Measurements from ENCODE around the gene CC2D2B. TPM values are rescaled to one million over a fixed set of nuclear protein-coding genes. Genes with fewer than 3 reads are reported as not detected.
"Not testable (repeated sequence)": the region's sequence is repeated elsewhere in the genome, so short reads cannot be mapped to it uniquely, and the experiment has no call there.

CC2D2B gene, protein sequence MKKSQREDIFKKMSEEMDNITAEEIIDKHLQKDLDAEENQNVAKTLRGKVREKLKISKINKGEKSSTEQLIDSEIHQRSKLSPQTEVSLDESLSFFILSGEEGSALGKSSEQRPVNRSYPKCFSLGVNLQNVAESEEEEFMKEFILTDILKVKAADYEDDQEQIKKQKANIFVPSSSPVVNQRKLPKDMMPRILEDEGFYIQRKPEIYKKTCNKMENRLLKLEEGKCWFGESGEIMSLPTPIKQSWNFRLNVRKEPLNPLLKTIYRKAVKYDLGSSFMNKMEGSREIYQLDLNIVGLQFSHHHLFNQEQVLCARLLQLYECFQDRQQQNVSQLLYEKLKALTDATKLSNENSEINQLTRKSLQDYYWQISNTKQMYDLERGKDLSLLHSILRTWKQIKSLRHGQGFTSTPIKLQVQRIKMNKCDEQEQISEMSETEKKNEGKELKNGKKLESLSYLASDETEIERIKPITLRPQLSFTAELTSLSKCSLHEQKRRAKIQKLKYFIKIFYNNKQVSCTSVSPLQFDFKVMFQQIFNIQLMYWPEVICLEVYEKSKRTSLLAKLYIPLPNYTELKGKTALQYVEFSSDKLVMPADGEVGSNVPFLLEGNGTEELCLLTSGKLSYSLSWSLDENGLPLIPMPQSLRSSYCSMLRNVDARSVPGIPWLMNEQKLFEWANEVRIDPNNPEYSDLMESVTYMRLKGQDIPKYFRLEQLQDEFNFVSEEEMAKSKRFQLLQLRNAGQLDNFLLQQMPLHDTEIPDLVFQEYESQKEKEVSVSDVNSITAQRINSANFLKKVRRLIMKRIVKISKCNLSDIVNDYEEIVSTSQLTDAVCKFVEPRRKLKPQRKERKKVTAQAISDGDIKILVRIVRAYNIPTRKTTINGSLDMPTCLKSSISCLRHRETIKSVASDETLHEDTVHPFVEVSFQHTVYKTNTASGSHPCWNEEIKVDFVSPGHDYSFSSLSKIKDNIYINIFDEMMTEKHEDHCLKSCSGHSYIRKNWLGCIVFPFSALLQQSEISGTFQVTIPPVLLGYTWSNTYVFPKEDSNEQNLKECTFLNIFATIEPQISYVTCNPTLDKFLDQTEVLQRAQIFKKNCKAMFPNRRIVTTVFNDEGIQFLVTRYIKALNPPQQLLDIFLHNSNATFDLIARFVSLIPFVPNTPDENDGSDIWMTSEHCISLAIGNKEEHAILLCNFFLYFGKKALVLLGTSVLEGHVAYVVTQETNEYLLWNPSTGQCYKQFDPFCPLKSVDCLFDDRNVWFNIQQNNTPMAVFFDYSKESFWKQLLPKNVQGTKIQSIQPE (N-terminal part only)
- not detected in 2 replicates for total RNA-seq (2014; rRNA removed; shearing (Covaris generic))
- polyA plus RNA-seq (2015; cell fraction: cytosol; rRNA removed): 0.05 and 0.10 TPM in 2 replicates
- 0.73 TPM in 1 of 2 replicates, not detected in the other for polyA plus RNA-seq (2015; cell fraction: nucleus; rRNA removed)

- peak; percentile 82 for DNase-seq (ENCODE audit: low read depth)
These were observed at the start of gene CC2D2B for GRCh38 chr10:95907456-95908253. Gene CC2D2B (plus strand): TSS chr10:95907975. CDS start chr10:95911324, 3,349 bp downstream.

DNA sequence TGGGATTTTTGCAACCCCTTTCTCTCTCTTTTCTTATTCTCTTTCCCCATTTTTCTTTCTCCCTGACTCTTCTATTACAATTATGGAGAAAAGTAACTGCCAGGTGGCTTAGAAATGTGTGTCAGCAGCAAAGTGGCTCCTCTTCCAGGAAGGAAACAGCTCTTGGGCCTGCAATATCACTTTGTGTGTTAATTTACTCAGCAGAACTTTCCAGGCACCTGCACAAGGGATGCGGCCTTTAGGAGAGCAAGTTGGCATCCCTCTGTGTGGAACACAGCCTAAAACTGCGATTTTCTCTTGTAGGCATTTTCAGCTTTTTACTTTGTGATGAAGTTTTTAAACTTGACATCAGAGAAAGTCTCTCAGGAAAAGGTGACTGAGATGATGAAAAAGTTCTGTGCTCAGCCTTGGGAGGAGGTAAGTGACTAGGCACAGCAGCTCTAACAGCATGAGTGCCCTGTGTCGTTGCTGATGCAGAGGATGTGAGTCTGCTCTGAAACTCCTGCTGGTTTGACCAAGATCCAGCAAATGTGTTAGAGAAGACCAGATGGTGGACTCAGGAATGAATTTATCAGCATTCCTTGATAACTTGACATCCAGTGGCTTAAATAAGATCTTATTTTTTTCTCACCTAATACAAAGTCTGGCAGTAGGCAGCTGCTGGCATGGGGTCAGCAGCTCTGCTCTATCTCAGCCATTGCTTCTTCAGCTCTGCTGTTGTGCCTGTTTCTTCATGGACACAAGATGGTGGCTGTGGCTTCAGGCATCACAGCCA lies 47.4 kb upstream of the CC2D2B start:
- DNase-seq (ENCODE audit: low read depth): peak; percentile 20

DNA sequence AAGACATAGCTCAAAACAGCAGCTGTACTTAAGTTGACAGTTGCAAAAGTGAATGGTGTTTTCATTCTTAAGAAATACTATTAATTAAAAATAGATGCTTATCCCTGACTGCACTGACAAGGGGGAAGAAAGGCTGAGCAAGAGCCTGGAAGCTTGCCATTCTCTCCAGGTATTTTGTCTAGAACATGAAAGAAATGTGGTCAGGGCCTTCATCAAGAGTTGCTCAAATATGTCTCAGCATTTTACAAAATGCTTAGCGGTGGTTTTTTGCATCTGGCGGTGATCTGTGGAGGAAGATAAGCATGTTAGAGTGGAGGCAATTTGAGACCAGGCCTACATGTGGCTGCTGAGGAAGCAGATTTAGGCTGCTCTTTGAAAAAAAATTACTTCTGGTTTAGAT lies 46.4 kb upstream of the CC2D2B start:
- no peak for DNase-seq (ENCODE audit: low read depth)

GRCh38 chr10:95864906-95865813 lies 42.6 kb upstream of the CC2D2B start:
- DNase-seq (ENCODE audit: low read depth): peak; percentile 58

DNA sequence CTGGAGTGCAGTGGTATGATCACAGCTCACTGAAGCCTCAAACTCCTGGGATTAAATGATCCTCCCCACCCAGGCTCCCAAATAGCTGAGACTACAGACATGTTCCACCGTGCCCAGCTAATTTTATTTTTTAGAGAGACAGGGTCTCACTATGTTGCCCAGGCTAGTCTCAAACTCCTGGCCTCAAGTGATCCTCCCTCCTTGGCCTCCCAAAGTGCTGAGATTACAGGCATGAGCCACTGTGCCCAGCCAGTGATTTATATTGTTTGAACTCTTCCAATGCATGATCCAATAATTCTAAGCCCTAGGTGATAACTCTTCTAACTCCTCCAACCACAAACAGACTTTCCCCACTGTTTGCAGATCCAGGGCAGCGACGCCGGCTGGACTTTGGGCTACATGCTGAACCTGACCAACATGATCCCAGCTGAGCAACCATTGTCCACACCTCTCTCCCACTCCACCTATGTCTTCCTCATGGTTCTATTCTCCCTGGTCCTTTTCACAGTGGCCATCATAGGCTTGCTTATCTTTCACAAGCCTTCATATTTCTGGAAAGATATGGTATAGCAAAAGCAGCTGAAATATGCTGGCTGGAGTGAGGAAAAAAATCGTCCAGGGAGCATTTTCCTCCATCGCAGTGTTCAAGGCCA lies 41.8 kb upstream of the CC2D2B start:
- DNase-seq (ENCODE audit: low read depth): no peak

GRCh38 chr10:95866467-95866842 lies 41.3 kb upstream of the CC2D2B start:
- DNase-seq (ENCODE audit: low read depth): no peak

GRCh38 chr10:95867866-95868265 lies 39.9 kb upstream of the CC2D2B start:
- DNase-seq (ENCODE audit: low read depth): no peak

DNA sequence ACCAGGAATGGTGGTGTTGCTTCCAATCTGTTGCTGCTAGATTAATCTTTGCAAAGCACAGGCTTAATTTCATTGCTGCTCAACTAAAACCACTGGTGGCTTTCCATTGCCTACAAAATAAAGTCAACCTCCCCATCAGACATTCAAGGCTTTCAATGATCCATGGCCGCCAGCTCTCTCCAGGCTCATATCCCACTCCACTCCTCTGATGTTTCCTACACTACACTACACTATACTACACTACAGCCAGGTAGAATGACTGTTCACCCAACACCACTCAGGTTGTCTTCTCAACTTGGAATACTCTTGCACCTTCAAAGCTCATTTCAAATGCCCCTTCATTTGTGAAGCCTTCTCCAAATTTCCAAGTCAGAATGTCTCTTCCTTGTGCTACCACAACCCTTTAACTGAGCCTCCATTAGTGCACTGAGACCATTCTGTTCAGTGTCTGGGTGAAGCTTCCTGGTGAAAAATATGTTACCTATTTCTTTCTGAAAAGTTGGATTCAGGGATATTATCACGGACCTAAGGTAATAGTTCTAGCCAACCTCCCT lies 35.5 kb upstream of the CC2D2B start:
- DNase-seq (ENCODE audit: low read depth): no peak

DNA sequence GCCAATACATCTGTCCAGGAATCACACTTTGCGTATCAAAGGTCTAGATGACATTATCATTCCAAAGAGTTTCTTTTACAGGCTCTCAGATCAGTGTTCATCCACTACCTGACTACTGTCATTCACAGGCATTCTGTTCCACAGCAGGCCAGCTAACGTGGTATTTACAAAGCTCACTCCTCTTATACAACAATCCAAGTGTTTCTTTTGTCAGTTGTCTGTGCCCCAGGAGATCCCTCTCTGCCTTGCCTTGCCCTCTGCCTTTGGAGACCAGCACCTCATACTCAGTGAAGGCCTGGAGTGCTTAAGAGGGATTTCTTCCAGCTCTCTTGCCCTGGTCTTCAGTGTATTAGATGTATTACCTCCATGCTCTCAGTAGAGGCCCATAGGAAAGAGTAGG lies 34.6 kb upstream of the CC2D2B start:
- no peak for DNase-seq (ENCODE audit: low read depth)

DNA sequence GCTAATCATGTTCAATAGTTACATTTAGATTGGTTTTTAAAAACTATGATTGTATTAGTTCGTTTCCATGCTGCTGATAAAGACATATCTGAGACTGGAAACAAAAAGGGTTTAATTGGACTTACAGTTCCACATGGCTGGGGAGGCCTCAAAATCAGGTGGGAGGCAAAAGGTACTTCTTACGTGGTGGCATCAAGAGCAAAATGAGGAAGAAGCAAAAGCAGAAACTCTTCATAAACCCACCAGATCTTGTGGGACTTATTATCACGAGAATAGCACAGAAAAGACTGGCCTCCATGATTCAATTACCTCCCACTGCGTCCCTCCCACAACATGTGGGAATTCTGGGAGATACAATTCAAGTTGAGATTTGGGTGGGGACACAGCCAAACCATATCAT lies 34.1 kb upstream of the CC2D2B start:
- DNase-seq (ENCODE audit: low read depth): no peak

GRCh38 chr10:95874783-95875182 lies 33.0 kb upstream of the CC2D2B start:
- DNase-seq (ENCODE audit: low read depth): not testable (repeated sequence)

DNA sequence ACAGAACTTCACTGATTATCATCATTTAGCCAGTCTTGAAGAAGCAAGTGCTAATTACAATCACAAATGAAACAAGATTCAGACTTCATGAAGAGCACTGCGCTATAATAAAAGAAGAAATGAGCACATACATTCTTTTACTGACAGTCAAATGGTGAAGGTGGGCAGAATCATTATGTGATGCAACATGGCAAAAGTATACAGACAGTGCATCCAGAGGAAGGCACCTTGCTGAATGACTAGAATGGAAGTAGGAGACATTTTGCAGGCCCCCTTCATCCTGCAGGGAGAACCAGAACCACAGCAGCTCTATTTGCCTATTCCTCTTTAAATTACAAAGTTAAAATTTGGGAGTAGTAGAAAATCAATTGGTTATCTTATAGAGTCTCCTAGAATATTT lies 31.0 kb upstream of the CC2D2B start:
- no peak for DNase-seq (ENCODE audit: low read depth)

DNA sequence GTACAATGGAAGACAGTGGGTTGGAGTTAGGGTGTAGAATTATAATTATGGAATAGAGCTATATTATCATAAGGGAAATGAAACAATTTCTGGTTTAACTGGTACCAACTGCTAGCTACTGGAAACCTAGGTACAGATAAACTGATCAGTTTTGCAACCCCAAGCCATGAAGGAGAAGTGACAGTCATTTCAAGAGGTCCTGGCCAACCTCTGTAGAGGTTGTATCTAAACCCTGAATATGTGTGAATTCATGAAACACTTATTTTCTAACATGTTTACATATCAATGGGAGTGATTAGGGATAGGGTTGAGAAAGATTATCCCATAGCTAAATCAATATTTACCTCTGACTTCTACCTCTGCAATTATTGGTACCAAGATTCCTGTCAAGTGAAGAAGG lies 29.9 kb upstream of the CC2D2B start:
- DNase-seq (ENCODE audit: low read depth): no peak

- no peak for DNase-seq (ENCODE audit: low read depth)
These were observed 27.1 kb upstream of the CC2D2B start for GRCh38 chr10:95880704-95881103.

- DNase-seq (ENCODE audit: low read depth): no peak
These were observed 26.5 kb upstream of the CC2D2B start for GRCh38 chr10:95881316-95881715.

GRCh38 chr10:95889830-95890229 lies 17.9 kb upstream of the CC2D2B start:
- DNase-seq (ENCODE audit: low read depth): no peak

- no peak for DNase-seq (ENCODE audit: low read depth)
These were observed 11.5 kb upstream of the CC2D2B start for GRCh38 chr10:95896071-95896850.
